Measurements from ENCODE around the gene DCLK1.

DNA sequence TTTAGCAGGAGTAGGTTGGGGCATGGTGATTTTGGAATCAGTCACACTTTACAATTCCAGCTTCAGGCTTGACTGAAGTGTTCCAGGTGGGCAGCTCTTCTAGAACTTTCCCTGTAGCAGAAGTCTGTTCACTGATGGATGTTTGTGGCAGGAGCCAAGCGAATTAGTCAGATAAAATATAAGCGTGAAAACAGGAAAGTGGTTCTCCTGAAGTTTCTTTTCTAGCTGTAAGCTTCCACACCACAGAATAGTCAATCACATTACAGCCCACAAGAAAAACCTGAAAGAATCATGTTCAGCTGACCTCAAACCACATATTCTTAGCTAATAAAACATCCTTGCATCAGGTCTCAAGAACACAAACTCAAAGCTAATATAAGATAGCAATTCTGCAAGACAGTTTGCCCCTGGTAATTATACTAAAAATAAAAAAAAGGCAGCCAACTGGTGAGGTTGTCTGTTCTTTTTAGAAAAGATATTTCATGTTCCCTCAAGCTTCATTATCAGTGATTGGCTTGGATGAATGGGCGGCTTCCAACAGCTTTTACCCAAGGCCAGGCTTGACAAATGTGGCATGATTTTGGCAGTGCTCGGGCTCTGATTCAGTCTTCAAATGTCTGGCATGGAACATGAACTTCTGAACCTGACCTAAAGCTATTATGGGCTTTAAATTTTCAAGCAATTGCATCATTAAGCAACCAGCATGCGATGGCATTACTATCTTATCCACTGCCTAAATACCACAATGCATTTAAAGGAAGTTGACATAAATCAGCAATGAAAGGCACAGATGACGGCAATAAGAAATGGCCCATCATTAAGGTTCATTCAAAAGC lies 136.8 kb downstream of the DCLK1 start:
- no peak for TF ChIP-seq POLR2A (IDR thresholded peaks at IDR 0.05)
- TF ChIP-seq, protein P1, sequence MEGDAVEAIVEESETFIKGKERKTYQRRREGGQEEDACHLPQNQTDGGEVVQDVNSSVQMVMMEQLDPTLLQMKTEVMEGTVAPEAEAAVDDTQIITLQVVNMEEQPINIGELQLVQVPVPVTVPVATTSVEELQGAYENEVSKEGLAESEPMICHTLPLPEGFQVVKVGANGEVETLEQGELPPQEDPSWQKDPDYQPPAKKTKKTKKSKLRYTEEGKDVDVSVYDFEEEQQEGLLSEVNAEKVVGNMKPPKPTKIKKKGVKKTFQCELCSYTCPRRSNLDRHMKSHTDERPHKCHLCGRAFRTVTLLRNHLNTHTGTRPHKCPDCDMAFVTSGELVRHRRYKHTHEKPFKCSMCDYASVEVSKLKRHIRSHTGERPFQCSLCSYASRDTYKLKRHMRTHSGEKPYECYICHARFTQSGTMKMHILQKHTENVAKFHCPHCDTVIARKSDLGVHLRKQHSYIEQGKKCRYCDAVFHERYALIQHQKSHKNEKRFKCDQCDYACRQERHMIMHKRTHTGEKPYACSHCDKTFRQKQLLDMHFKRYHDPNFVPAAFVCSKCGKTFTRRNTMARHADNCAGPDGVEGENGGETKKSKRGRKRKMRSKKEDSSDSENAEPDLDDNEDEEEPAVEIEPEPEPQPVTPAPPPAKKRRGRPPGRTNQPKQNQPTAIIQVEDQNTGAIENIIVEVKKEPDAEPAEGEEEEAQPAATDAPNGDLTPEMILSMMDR (IDR thresholded peaks at IDR 0.05): no peak

Measured in tibial nerve (tissue), 3 donors.